Endothelial cell of umbilical vein (primary cell): ENCODE results near the gene SLC44A1. TPM values are rescaled to one million over a fixed set of nuclear protein-coding genes. Genes with fewer than 3 reads are reported as not detected.

Experiments
- BruUV-seq: library from RNA; stranded (reverse); fragments of 400-500 nt; replicated peaks from 2 replicates; lab custom pipeline; 2021; lab: Mats Ljungman, UMichigan
- CTCF ChIA-PET: fragments of 300-600, 350-600 bp; sonication (Branson Sonifier 250); formaldehyde crosslinking; loops from one replicate; lab custom pipeline; 2021; ENCODE audit warnings: antibody characterized with exemption, inconsistent platforms; lab: Charles Lee
- POLR2A ChIA-PET: fragments of 300-600, 350-600 bp; sonication (Branson Sonifier 250); formaldehyde crosslinking; loops from one replicate; lab custom pipeline; 2021; ENCODE audit warnings: antibody characterized with exemption, inconsistent platforms; lab: Charles Lee
- DNase-seq: peaks from one replicate; pipeline ENCODE4 v3.0.0-alpha.2; 2011; ENCODE audit warnings: low read depth, low spot score
- FAIRE-seq: peaks from 2 replicates; lab custom pipeline; 2011; peaks lifted over from hg19 to GRCh38; lab: Jason Lieb, UNC
- H2AFZ ChIP-seq: 2 replicates; pipeline ENCODE4 v1.6.0; 2012; ENCODE audit warnings: low read depth, low read length, control low read depth, inconsistent platforms
- H3K27ac ChIP-seq: 2 replicates; pipeline ENCODE4 v1.5.1; 2011; ENCODE audit warnings: low read depth, mild to moderate bottlenecking, control low read depth, low read length, moderate library complexity; ENCODE audit not compliant: insufficient read depth
- H3K27me3 ChIP-seq, 2 experiments: 2 replicates each; pipeline versions ENCODE4 v1.6.0 to v1.6.1; 2011; ENCODE audit warnings: low read length in 2 of 2, mixed read lengths in 1 of 2; ENCODE audit not compliant: control insufficient read depth in 2 of 2, insufficient read depth in 2 of 2
- H3K36me3 ChIP-seq, 2 experiments: 2 replicates in 1 of 2; 3 replicates in 1 of 2; pipeline ENCODE4 v1.5.1; 2011; ENCODE audit warnings: low read length in 2 of 2, mild to moderate bottlenecking in 1 of 2, moderate library complexity in 1 of 2; ENCODE audit not compliant: control insufficient read depth in 2 of 2, insufficient read depth in 2 of 2; ENCODE audit errors: extremely low read depth in 1 of 2
- H3K4me1 ChIP-seq: 3 replicates; pipeline ENCODE4 v1.5.1; 2011; ENCODE audit warnings: mild to moderate bottlenecking, low read length; ENCODE audit not compliant: control insufficient read depth, insufficient read depth; ENCODE audit errors: extremely low read depth
- H3K4me2 ChIP-seq: 2 replicates; pipeline ENCODE4 v1.6.1; 2011; ENCODE audit warnings: low read length, control low read depth, mixed read lengths; ENCODE audit not compliant: insufficient read depth
- H3K4me3 ChIP-seq, 3 experiments: fragments of 200-600 bp in 1 of 3; sonication (generic), shearing (Covaris generic) in 1 of 3; replicated peaks in 1 of 3; 2 replicates each; pipeline ENCODE4 v1.5.1; 2011 to 2016; ENCODE audit warnings: control low read depth in 3 of 3, low read length in 3 of 3, mild to moderate bottlenecking in 2 of 3, inconsistent platforms in 1 of 3, low read depth in 1 of 3, moderate library complexity in 1 of 3; ENCODE audit not compliant: insufficient read depth in 1 of 3
- H3K79me2 ChIP-seq: 2 replicates; pipeline ENCODE4 v1.6.0; 2012; ENCODE audit warnings: low read length, inconsistent platforms; ENCODE audit not compliant: control insufficient read depth, insufficient read depth
- H3K9ac ChIP-seq: replicated peaks from 2 replicates; pipeline ENCODE3; 2011; ENCODE audit warnings: low read length, control low read depth; ENCODE audit not compliant: insufficient read depth; ENCODE audit errors: extremely low read depth
- H3K9me1 ChIP-seq: replicated peaks from 3 replicates; pipeline ENCODE4 v1.6.0; 2011; ENCODE audit warnings: mild to moderate bottlenecking, low read length; ENCODE audit not compliant: control insufficient read depth, insufficient read depth; ENCODE audit errors: extremely low read depth
- H3K9me3 ChIP-seq: replicated peaks from 2 replicates; pipeline ENCODE4 v1.5.1; 2012; ENCODE audit warnings: low read length, inconsistent platforms; ENCODE audit not compliant: control insufficient read depth, insufficient read depth
- H4K20me1 ChIP-seq: replicated peaks from 2 replicates; pipeline ENCODE3; 2011; ENCODE audit warnings: mild to moderate bottlenecking, low read length; ENCODE audit not compliant: control insufficient read depth, insufficient read depth; ENCODE audit errors: extremely low read depth
- CTCF ChIP-seq, 2 donors: IDR thresholded peaks; 1 replicate in 1 of 2; 2 replicates in 1 of 2; pipeline ENCODE4 v1.5.1; 2011; ENCODE audit warnings: low read length in 2 of 2, mild to moderate bottlenecking in 2 of 2, moderate library complexity in 2 of 2, control low read depth in 1 of 2, inconsistent platforms in 1 of 2, low read depth in 1 of 2; ENCODE audit not compliant: insufficient read depth in 1 of 2; ENCODE audit errors: extremely low read depth in 1 of 2
- EZH2 ChIP-seq: IDR thresholded peaks from 2 replicates; pipeline ENCODE4 v1.6.1; 2012; ENCODE audit warnings: borderline replicate concordance, low read depth, mild to moderate bottlenecking, moderate library complexity, low read length, inconsistent platforms; ENCODE audit not compliant: severe bottlenecking
- FOS ChIP-seq: IDR thresholded peaks from 2 replicates; pipeline ENCODE4 v1.6.1; 2011; ENCODE audit warnings: mild to moderate bottlenecking, low read length, moderate library complexity, borderline replicate concordance; ENCODE audit not compliant: insufficient read depth
- GATA2 ChIP-seq: IDR thresholded peaks from 2 replicates; pipeline ENCODE4 v1.7.0; 2011; ENCODE audit warnings: low read depth, mild to moderate bottlenecking, moderate library complexity, mixed read lengths, low read length; ENCODE audit not compliant: insufficient read length, insufficient read depth
- JUN ChIP-seq: IDR thresholded peaks from 2 replicates; pipeline ENCODE4 v1.6.1; 2011; ENCODE audit warnings: borderline replicate concordance, low read depth; ENCODE audit not compliant: insufficient read length, insufficient read depth
- MAX ChIP-seq: IDR thresholded peaks from 2 replicates; pipeline ENCODE4 v1.6.1; 2011; ENCODE audit not compliant: insufficient read depth, insufficient read length
- MYC ChIP-seq: IDR thresholded peaks from one replicate; pipeline ENCODE4 v1.6.1; 2011; ENCODE audit warnings: mild to moderate bottlenecking, low read depth, low read length
- POLR2A ChIP-seq: IDR thresholded peaks from 2 replicates; pipeline ENCODE4 v1.6.1; 2012; ENCODE audit warnings: low read depth, mild to moderate bottlenecking, control low read depth, low read length
- POLR2AphosphoS5 ChIP-seq: IDR thresholded peaks from 2 replicates; pipeline ENCODE4 v1.6.1; 2012; ENCODE audit warnings: low read depth, mild to moderate bottlenecking, control low read depth, low read length, moderate library complexity; ENCODE audit not compliant: insufficient read depth
- dilution Hi-C: fragments of 300-500 bp; cut with MboI; formaldehyde crosslinking; loops from one replicate; pipeline ENCODE4 v1.15.0; 2019; ENCODE audit warnings: low sequenced_read_pairs; ENCODE audit not compliant: extremely low pct_ligation_motif_present
- intact Hi-C: fragments of 100-400 bp; cut with micrococcal nuclease; formaldehyde crosslinking; loops from one replicate; pipeline ENCODE4 v1.10.0; 2022
- polyA plus RNA-seq, 4 experiments: library from polyadenylated mRNA; depleted of rRNA in 3 of 4; stranded (reverse) in 3 of 4; unstranded in 1 of 4; fragments of >200 nt; gene quantifications; 2 replicates each; pipeline versions ENCODE4 v1.2.1 to v1.2.3, GENCODE V29; 2011 to 2012; ENCODE audit warnings: missing spikeins in 1 of 4
- total RNA-seq: library from RNA; stranded (reverse); gene quantifications from 2 replicates; pipeline ENCODE4 v1.2.3, GENCODE V29; 2021

The SLC44A1 gene
- total and polyA plus RNA-seq, 2 donors (not counting 3 experiments of a cell fraction or from before 2014, with no cell fraction given) = 16.1 to 37.7 TPM

GRCh38 chr9:105331755-105332154, 87.3 kb downstream of the SLC44A1 start:
- ChIA-PET POLR2A (no interaction called here), CTCF (interaction anchor here (1.2 kb wide), 1 partner anchor 15 kb away, joined by 4 read pairs; no protein-coding TSS in a partner anchor)
- intact Hi-C loops = no loop called here
- no peaks in the 10 kb centered on the region for H3K36me3 ChIP-seq
- H3K4me3 ChIP-seq = no peak overlapping the region
- H3K4me1 ChIP-seq = no peaks in the 10 kb centered on the region
- H3K27me3 ChIP-seq = no peaks in the 10 kb centered on the region
- no peaks in the 10 kb centered on the region for H3K79me2 ChIP-seq
- no peak overlapping the region for H3K27ac ChIP-seq
- H3K9ac ChIP-seq = no peak overlapping the region
- no peak overlapping the region for H2AFZ ChIP-seq
- no peak for TF ChIP-seq EZH2
- no peak for TF ChIP-seq POLR2A
- no peak for TF ChIP-seq MYC
- TF ChIP-seq POLR2AphosphoS5 = no peak
- TF ChIP-seq MAX = no peak
- no peak for TF ChIP-seq JUN
- no peak for TF ChIP-seq GATA2
- no peak for TF ChIP-seq CTCF (IDR thresholded peaks at IDR 0.05; ENCODE audit: extremely low read depth in 1 of 2, insufficient read depth in 1 of 2, low read depth in 1 of 2, low read length in 2 of 2)
- TF ChIP-seq FOS = no peak
- dilution Hi-C loops = no loop called here
- DNase-seq (no peak), FAIRE-seq (no peak)
- H3K9me1 ChIP-seq = no peaks in the 10 kb centered on the region
- H3K9me3 ChIP-seq = no peaks in the 10 kb centered on the region
- H4K20me1 ChIP-seq = no peaks in the 10 kb centered on the region
- no TSS peak for BruUV-seq
- no peak overlapping the region for H3K4me2 ChIP-seq
